Gastroesophageal sphincter (tissue), 4 donors: Measurements from ENCODE around the gene SASH3. TPM values are rescaled to one million over a fixed set of nuclear protein-coding genes. Genes with fewer than 3 reads are reported as not detected.

Experiments used
- ATAC-seq: fragments of 150-250 bp; one replicate; pipeline ENCODE4 v1.9.1; 2016; ENCODE audit warnings: mild to moderate bottlenecking, moderate library complexity
- H3K27ac ChIP-seq, 4 donors: fragments of 200-600 bp; sonication (generic) in 3 of 4; 1 replicate in 3 of 4; 2 replicates in 1 of 4; pipeline ENCODE4 v1.5.1; 2016 to 2019
- H3K27me3 ChIP-seq: fragments of 200-600 bp; sonication (generic); one replicate; pipeline ENCODE4 v1.5.1; 2019
- H3K36me3 ChIP-seq, 2 donors: fragments of 200-600 bp; sonication (generic); one replicate each; pipeline ENCODE4 v1.5.1; 2019; ENCODE audit warnings: control low read depth in 1 of 2
- H3K4me1 ChIP-seq, 3 donors: fragments of 200-600 bp; sonication (generic); 1 replicate in 2 of 3; 2 replicates in 1 of 3; pipeline ENCODE4 v1.5.1; 2016 to 2019; ENCODE audit warnings: control low read depth in 2 of 3
- H3K4me3 ChIP-seq, 2 donors: fragments of 200-600 bp; sonication (generic); one replicate each; pipeline ENCODE4 v1.5.1; 2019; ENCODE audit warnings: mild to moderate bottlenecking in 1 of 2, moderate library complexity in 1 of 2
- H3K9me3 ChIP-seq, 3 donors: fragments of 200-600 bp; sonication (generic); one replicate each; pipeline ENCODE4 v1.5.1; 2017 to 2019; ENCODE audit warnings: control low read depth in 2 of 3
- EP300 ChIP-seq: sonication (generic); formaldehyde crosslinking; IDR thresholded peaks from one replicate; pipeline ENCODE4 v1.6.1; 2017; ENCODE audit warnings: antibody characterized with exemption, mild to moderate bottlenecking
- POLR2A ChIP-seq, 2 donors: fragments of 450-650 bp; IDR thresholded peaks; one replicate each; pipeline ENCODE4 v1.6.1; 2017; ENCODE audit warnings: antibody characterized with exemption in 2 of 2, mild to moderate bottlenecking in 2 of 2, moderate library complexity in 1 of 2
- POLR2AphosphoS5 ChIP-seq: sonication (generic); formaldehyde crosslinking; IDR thresholded peaks from one replicate; pipeline ENCODE4 v1.6.1; 2017; ENCODE audit warnings: antibody characterized with exemption
- WGBS, 2 donors: methylation state at CpG; one replicate each; pipeline ENCODE4 v1.1.5; 2018; ENCODE audit warnings: low coverage in 1 of 2; 5-methylcytosine and 5-hydroxymethylcytosine counted together
- total RNA-seq, 4 donors: library from RNA; depleted of rRNA; stranded (reverse); fragments of >200 nt; gene quantifications; one replicate each; pipeline ENCODE4 v1.1.0, GENCODE V29; 2016
- TF ChIP-seq, protein P1 (sequence below), 4 experiments: fragments of 200-600 bp in 2 of 4; fragments of 450-650 bp in 2 of 4; sonication (generic) in 1 of 4; IDR thresholded peaks; one replicate each; pipeline ENCODE4 v1.5.1; 2017 to 2019; ENCODE audit warnings: antibody characterized with exemption in 4 of 4, mild to moderate bottlenecking in 2 of 4, moderate library complexity in 2 of 4

SASH3 gene
- total RNA-seq, 4 donors from 2014 or later: 1.9 to 8.2 (median 5.3) TPM

GRCh38 chrX:129743821-129744220, 35.9 kb upstream of the SASH3 start:
- no peak for TF ChIP-seq POLR2A (IDR thresholded peaks at IDR 0.05)
- H3K27me3 ChIP-seq: no peaks in the 10 kb centered on the region
- 40 to 66% methylated on average over 1 to 3 of the region's 4 CpGs for WGBS, 2 donors
- no peak for ATAC-seq
- no peak overlapping the region for H3K4me3 ChIP-seq
- no peaks in the 10 kb centered on the region for H3K4me1 ChIP-seq
- H3K36me3 ChIP-seq: no peaks in the 10 kb centered on the region
- no peaks in the 10 kb centered on the region for H3K9me3 ChIP-seq
- no peak overlapping the region for H3K27ac ChIP-seq

- no peak overlapping the region for H3K27ac ChIP-seq
- no peaks in the 10 kb centered on the region for H3K9me3 ChIP-seq
- TF ChIP-seq, protein P1, sequence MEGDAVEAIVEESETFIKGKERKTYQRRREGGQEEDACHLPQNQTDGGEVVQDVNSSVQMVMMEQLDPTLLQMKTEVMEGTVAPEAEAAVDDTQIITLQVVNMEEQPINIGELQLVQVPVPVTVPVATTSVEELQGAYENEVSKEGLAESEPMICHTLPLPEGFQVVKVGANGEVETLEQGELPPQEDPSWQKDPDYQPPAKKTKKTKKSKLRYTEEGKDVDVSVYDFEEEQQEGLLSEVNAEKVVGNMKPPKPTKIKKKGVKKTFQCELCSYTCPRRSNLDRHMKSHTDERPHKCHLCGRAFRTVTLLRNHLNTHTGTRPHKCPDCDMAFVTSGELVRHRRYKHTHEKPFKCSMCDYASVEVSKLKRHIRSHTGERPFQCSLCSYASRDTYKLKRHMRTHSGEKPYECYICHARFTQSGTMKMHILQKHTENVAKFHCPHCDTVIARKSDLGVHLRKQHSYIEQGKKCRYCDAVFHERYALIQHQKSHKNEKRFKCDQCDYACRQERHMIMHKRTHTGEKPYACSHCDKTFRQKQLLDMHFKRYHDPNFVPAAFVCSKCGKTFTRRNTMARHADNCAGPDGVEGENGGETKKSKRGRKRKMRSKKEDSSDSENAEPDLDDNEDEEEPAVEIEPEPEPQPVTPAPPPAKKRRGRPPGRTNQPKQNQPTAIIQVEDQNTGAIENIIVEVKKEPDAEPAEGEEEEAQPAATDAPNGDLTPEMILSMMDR (IDR thresholded peaks at IDR 0.05): no peak
- no peak for TF ChIP-seq POLR2A (IDR thresholded peaks at IDR 0.05)
- TF ChIP-seq POLR2AphosphoS5: no peak
- no peak for TF ChIP-seq EP300
- ATAC-seq: no peak
- no peaks in the 10 kb centered on the region for H3K36me3 ChIP-seq
- no peaks in the 10 kb centered on the region for H3K4me1 ChIP-seq
- H3K4me3 ChIP-seq: no peak overlapping the region
- no peaks in the 10 kb centered on the region for H3K27me3 ChIP-seq
- 90% methylated on average over 7 of the region's 10 CpGs; no CpG with 5 or more reads in 1 of the 2 donors for WGBS, 2 donors
These were observed 34.9 kb upstream of the SASH3 start for GRCh38 chrX:129744861-129745321.

GRCh38 chrX:129746557-129747470, 32.9 kb upstream of the SASH3 start:
- Histone ChIP-seq H3K27ac (no peak overlapping the region), H3K4me1 (no peaks in the 10 kb centered on the region), H3K4me3 (no peak overlapping the region), H3K27me3 (no peaks in the 10 kb centered on the region), H3K9me3 (no peaks in the 10 kb centered on the region), H3K36me3 (no peaks in the 10 kb centered on the region)
- 40 to 100% methylated on average over 1 of the region's 7 CpGs for WGBS, 2 donors
- no peak for TF ChIP-seq POLR2AphosphoS5
- no peak for TF ChIP-seq EP300
- TF ChIP-seq POLR2A (IDR thresholded peaks at IDR 0.05): no peak
- TF ChIP-seq, protein P1 (IDR thresholded peaks at IDR 0.05): no peak
- ATAC-seq: no peak

DNA sequence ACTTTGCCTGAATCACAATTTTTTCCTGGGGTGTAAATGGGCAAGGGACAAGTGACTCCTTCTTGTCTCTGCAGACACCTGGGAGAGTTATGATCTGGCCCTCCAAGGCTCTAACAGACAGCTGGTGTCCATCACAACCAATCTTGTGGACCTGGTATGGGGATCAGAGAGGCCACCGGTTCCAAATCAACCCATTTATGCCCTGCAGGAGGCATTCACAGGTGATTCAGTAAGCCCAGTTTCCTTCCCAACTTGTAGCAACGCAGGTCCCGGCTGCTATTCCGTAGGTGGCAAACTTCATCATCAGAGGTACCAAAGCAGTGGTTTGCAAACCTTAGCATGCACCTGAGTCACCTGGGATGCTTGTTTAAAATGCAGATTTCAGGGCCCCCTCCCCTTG, 32.2 kb upstream of the SASH3 start:
- H3K9me3 ChIP-seq: no peaks in the 10 kb centered on the region
- H3K36me3 ChIP-seq: no peaks in the 10 kb centered on the region
- H3K4me3 ChIP-seq: no peak overlapping the region
- no peak overlapping the region for H3K27ac ChIP-seq
- no peaks in the 10 kb centered on the region for H3K4me1 ChIP-seq
- no peak for TF ChIP-seq POLR2AphosphoS5
- no peak for TF ChIP-seq EP300
- TF ChIP-seq, protein P1 (IDR thresholded peaks at IDR 0.05): no peak
- no peak for TF ChIP-seq POLR2A (IDR thresholded peaks at IDR 0.05)
- 73% methylated on average over 3 of the region's 4 CpGs; no CpG with 5 or more reads in 1 of the 2 donors for WGBS, 2 donors
- no peaks in the 10 kb centered on the region for H3K27me3 ChIP-seq
- ATAC-seq: no peak

GRCh38 chrX:129748305-129748704, 31.4 kb upstream of the SASH3 start:
- TF ChIP-seq POLR2AphosphoS5 (peak; percentile 20), EP300 (no peak)
- Histone ChIP-seq H3K36me3 (no peaks in the 10 kb centered on the region), H3K27me3 (no peaks in the 10 kb centered on the region), H3K9me3 (no peaks in the 10 kb centered on the region), H3K4me3 (no peak overlapping the region), H3K27ac (peak overlapping the region in 1 of 4 donors; percentile 27), H3K4me1 (no peaks in the 10 kb centered on the region)
- ATAC-seq: peak; percentile 89
- 20 to 57% methylated on average over 1 to 4 of the region's 4 CpGs for WGBS, 2 donors

GRCh38 chrX:129749069-129749468, 30.7 kb upstream of the SASH3 start:
- no peaks in the 10 kb centered on the region for H3K27me3 ChIP-seq
- TF ChIP-seq POLR2A (IDR thresholded peaks at IDR 0.05) (no peak), EP300 (no peak), POLR2AphosphoS5 (no peak)
- TF ChIP-seq, protein P1 (IDR thresholded peaks at IDR 0.05): no peak
- ATAC-seq: no peak
- peak overlapping the region in 1 of 4 donors; percentile 2 for H3K27ac ChIP-seq
- H3K36me3 ChIP-seq: no peaks in the 10 kb centered on the region
- no peaks in the 10 kb centered on the region for H3K4me1 ChIP-seq
- H3K9me3 ChIP-seq: no peaks in the 10 kb centered on the region
- WGBS, 2 donors: 32 to 69% methylated on average over 2 of the region's 2 CpGs
- no peak overlapping the region for H3K4me3 ChIP-seq
